Activated effector memory CD4-positive, alpha-beta T cell treated with Interleukin-2 at 50 U/mL for 16 hours (primary cell): ENCODE data around the gene BTBD9.

ENCODE experiments used
- DNase-seq: peaks from one replicate; pipeline ENCODE4 v3.0.0-alpha.2; 2020

BTBD9 gene

DNA sequence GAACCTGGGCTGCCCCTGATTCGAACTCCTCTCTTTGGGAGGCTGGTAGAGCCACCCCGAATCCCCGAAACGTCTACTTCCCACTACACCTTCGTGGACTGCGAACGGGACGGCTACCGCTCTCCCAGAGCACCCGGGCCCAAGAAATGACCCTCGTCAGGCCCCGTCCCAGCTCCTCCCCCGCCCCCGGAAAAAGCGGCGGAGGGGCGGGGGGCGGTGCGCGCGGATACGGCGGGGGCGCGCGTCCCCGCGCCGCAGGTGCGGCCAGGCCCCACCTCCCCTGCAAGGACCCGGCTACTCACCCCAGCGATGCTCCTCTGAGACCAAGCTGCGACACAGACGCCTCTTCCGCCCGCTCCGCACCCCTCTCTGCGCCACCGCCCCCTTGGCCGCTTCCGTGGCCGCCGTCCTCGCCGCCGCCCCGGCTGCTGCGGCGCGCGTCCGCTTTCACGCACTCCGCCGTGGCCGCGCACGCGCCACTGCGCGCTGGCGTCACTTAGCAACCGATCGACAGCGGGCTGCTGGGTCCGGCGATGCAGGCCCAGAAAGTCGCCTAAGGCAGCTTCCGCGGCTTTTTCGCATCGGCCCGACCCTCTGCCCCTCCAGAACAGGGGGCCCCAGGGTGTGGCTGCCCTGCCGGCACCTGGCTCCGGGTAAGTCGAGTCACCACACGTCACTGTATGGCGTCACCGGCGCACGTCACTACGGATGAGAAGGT, at the start of gene BTBD9:
Gene BTBD9 (minus strand): TSS at position 432 of the 718 bp plus-strand sequence.
- peak; percentile 80 for DNase-seq

DNA sequence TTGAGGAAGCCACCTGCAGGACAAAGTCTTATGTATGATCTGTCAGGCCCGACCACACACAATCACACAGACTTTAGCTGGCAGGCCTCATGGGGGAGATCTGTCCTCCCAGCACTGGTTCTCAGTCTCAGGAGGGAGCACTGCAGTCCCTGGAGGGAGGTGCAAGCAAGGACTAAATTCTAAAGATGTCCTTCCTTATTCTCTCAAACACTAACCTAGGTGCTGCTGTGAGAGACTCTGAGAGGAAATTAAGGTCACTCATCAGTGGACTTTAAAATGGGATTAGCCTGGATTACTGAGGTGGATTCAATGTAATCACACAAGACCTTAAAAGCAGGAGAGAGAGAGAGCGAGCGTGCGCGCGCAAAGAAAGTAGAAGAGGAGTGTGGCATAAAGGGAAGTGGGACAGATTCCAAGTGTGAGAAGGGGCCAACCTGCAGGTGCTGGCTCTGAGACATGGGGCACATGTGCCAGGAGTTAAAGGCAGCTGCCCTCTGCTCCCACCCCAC, 48.9 kb upstream of the BTBD9 start:
- no peak for DNase-seq

DNA sequence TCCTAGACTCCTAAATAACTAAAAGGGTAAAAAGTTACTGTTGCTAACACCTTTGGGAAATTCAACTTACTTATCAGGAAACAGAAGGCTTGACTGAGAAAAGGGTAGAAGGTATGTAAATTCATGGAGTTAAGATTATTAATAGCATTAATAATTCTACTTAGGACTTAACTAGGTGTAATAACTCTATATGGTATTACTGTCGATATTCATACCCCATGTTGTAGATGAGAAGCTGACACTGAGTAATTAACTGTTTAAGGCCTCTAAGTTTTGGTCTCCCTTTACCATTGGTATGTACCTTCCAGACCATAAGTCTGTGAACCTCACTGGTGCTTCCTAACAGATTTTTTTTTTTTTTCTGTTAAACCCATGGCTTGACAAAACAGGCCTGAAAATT, 47.8 kb upstream of the BTBD9 start:
- DNase-seq: no peak

DNA sequence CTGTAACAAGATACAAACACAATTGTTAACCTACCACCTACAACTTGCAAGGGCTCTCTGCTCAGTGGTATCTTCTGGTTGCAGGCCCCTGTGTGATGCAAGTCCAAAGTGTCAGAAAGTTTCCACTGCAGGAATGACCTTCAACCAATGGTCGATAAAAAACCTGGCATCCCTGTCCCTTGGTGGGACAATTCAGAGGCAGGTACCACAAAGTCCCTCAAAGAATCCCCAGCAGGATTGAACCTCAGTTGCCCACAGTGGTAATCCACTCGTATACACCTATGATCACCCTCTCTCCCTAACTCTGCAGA, 47.3 kb upstream of the BTBD9 start:
- no peak for DNase-seq

DNA sequence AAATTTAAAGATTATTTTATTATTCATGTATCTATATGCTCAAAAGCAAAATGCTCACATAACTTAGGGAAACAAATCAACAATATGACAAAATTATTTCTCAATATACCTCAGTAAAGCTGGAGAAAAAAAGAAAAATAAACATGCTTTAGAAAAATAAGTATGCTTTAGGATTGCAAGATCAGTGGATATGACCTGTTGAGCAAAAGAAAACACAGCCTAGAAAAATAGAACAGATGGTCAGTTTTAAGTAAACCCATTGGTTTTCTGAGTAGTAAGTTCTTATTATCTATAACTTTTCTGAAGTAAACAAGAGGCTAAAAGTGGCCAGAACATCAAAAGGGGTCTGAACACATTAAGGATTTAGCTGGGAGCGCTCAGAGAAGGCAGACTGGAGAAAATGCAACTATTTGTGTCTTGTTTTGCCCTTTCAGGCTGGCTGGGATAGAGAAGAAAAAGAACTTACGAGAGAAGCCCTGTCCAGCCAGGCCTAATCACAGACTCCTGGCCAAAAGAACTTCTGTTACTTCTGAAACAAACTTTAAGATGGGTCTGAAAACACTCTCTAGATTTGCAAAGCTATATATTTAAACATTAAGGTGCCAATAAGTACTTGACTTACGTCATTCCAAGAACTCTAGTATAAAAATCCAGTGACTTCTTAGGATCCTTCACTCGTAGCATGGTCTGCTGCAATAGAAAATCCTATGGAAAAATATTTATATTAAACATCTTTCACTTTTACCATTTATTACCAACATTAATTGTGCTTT, 46.7 kb upstream of the BTBD9 start:
- DNase-seq: no peak

DNA sequence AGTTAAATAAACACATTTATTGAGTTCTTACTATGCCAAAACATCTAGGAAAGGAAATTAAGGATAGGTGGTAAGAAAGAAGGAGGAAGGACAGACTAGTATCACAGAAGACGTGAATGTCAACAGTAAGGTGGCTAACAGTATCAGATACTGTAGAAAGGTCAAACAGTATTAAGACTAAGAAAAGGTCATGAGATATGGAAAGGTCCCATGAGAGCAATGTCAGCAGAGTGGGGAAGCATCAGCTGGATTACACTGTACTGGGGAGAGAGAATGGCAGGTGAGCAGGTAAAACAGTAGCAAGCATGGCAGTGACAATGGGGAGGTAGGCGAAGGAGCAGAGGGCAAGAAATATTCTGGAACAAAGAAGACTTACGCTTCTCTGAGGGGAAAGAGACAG, 45.2 kb upstream of the BTBD9 start:
- DNase-seq: no peak

DNA sequence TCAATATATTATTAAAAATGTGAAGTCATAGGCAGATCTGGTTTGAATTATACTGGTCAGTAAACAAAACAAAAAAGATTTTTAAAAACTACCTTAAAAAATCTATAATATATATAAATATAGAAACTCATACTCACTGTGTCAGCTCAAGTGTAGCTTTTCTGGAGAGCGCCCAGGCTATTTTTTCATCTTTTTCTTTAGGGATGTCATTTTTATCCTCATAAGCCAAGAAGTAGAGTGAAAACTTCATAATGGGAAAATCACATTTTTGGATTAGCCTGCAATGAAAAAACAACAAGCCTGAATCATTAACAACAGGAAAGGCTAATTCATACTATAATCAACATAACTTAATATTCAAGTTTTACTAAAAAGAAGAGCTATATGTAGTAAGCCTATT, 44.5 kb upstream of the BTBD9 start:
- DNase-seq: no peak

DNA sequence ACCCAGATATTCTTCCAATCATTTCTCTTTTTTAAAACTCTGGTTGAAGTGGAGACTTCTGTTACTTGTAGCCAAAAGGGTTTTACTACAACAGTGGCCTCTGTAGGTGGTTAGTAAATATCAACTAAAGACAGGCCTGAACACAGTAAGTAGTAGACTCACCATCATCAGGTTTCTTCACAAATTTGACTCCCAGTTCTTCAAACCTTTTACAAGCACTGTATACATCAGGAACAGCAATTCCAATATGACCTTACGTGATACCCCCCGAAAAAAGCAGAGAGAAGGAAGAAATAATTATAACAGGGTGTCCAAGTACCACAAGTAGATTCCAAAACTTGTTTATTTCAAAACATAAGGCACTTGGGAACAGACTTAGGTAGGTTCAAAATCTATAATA, 42.1 kb upstream of the BTBD9 start:
- DNase-seq: no peak

DNA sequence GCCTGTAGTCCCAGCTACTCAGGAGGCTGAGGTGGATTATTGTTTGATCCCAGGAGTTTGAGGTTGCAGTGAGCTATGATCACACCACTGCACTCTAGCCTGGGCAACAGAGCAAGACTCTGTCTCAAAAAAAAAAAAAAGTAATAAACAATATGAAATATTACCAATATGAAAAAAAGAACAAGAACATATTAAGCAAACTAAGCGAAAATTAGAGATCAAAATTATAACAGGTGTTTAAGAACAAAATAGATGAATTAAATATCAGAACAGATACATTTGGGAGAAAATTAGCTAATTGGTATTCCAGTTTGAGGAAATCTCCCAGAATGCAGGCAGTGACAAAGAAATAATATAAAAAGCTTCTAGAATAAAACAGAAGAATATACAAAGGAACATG, 39.9 kb upstream of the BTBD9 start:
- DNase-seq: no peak

DNA sequence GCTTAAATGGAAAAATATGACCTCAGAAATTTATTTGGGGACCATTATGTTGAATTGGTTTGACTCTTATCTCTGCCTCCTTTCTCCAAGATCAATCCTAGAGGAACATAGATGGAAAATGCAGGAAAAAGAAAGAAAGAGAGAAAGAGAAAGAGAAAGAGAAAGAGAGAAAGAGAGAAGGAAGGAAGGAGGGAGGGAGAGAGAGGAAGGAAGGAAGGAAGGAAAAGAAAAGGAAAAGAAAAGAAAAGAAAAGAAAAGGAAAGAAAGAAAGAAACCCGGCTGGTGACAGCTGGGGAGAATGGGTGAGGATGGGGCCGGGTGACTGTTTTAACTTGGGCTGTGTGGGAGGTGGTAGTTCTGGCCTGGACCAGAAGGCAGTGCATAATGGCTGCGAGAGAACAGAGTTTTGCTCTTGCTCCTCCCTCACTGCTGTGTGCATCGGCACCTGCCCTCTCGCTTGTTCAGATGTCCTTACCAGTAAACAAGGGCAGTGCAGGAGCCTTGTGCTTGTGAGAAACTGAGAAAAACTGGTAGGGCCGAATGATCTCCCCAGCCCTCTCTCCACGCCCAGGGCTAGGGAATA, 38.5 kb upstream of the BTBD9 start:
- no peak for DNase-seq

DNA sequence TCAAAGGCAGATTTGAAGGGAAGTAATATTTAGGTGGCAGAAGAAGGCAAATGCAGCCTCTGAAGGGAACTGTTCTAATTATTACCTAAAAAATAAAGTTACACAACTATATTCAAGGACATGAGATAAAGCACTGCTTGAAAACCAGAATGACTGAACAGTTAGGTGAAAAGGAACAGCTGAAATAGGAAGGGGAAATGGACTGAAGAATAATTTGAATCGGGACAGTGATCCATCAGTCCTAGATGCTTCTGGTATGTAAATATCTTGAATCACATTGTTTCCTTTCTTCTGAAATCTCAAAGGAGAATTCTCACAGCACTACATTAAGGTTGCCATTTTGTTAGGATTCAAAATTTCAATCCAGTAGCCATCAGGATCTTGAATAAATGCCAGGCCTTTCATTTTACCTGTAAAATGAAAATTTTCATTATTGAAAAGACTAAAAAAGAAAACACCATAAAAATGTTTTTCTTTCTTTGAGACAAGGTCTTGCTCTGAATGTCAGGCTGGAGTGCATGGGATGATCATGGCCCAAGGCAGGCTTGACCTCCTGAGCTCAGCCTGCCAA, 37.3 kb upstream of the BTBD9 start:
- no peak for DNase-seq

DNA sequence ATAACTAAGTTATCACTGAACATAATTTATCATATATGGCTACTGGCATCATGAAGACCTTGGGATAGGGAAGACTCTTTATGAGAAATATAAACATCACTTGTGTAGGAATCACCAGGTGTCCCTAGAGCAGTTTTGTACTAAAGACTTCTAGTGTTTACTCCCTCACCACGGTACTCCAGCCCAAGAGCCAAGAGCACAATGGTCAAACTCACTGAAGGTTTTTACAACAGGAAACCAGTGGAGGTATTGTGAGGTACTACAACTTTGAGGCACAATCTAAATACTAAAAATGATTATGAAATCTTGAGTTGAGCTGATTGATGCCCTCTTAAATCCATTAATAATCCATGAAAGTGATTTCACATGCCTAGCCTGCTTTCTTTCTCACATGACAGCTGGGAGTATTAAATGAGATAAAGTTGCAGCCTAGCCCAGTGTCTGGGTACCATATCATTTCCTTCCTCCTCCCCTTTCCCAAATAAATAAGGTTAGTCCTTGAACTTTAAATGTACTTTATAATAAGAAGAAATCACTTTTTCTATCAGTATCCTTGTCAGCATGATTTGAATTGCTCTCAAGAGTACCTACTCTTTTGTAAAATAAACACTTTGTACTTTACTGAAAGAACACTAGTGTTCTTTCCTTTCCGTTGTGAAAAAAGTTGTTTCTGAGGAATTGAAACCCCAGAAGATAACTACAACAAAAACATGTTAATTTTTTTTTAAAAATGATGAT, 36.7 kb upstream of the BTBD9 start:
- no peak for DNase-seq

DNA sequence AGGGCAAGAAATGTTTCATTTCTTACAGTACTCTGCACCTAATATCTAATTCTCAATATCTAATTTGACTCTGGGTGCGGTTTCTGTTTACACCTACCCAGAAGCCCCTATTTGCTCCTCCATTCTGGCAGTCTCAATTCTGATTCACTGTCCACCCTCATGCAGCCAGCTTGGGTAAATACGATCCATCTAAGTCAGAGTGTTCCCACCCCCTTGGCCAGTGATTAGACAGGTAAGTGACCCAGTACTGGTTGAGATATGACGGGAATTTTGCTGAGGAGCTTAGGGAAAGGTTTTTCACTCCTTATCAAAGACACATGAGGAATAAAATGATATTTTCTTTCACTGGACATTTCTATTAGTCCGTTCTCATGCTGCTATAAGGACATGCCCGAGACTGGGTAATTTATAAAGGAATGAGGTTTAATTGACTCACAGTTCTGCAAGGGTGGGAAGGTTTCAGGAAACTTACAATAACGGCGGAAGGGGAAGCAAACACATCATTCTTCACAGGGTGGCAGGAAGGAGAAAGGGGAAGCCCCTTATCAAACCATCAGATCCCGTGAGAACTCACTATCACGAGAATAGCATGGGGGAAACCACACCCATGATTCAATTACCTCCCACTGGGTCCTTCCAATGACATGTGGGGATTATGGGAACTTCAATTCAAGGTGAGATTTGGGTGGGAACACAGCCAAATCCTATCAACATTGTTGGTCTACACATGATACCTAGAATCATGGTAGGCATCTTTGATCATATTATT, 33.9 kb upstream of the BTBD9 start:
- DNase-seq: no peak

DNA sequence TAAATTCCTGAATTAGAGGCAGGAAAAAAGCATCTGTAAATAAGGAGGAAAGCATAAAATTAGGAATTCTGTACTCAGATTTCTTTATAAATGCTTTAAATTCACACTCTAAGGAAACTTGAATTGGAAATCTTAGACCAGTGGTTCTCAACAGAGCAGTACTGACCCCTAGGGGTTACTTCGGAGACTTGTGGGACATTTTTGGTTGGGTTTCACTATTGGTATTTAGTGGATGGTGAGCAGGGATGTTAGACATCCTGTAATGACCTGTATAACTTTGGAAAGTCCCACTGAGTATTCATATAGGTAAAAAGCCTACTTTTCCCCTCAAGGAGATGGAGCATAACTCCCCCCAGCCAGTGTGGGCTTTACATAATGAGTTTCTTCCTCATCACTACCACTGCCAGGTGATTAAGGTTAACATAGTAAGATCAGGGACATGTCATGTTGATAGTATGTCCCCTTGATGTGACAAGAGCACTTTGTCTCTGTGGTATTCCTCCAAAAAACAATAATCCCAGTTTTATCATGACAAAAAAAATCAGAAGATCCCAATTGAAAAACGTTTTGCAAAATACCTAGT, 32.2 kb upstream of the BTBD9 start:
- DNase-seq: no peak

DNA sequence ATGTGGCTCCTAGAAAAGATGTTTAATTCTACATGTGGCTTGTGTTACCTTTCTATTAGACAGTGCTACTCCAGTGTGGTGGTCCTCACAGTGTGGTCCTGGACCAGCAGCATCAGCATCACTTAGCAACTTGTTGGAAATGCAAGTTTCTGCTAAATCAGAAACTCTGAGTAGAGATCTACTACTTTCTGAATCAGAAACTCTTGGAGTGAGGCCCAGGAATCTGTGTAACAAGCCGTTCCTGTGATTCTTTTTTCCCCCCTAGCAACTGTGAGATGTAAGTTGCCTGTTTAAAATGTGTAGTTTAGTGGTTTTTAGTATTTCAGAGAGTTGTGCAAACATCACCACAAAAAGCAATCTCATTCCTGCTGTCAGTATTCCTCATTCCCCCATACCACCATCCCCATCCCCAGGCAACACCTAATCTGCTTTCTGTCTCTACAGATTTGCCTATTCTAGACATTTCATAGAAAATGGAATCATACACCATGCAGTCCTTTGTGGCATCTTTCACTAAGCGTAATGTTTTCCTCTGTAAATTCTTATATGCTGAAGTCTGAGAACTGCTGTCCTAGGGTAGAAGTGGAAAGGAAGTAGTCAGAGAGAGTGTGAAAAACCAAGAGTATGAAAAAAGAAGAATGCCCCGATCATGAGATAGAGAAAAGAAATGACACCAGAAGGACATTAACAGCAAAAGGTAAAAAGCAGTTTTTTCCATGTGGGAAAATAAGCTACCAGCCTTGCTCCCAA, 18.9 kb upstream of the BTBD9 start:
- DNase-seq: no peak

DNA sequence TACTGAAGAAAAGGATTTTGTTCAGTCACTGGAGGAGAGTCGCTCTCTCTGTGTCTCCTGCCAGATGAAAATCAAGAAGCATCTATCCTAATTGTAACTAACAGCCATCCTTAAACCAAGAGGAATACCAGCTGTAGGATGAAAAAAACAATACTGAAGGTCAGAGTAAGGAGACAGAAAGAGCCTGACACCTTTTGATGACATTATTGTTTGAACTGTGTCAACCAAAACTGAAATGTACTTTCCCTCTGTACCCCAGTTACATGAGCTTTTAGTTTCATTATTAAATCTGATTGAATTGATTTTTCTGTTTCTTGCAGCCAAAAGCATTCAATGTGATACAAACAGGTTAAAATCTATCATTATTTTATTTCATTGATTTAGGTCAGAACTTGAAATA, 17.2 kb upstream of the BTBD9 start:
- DNase-seq: no peak

DNA sequence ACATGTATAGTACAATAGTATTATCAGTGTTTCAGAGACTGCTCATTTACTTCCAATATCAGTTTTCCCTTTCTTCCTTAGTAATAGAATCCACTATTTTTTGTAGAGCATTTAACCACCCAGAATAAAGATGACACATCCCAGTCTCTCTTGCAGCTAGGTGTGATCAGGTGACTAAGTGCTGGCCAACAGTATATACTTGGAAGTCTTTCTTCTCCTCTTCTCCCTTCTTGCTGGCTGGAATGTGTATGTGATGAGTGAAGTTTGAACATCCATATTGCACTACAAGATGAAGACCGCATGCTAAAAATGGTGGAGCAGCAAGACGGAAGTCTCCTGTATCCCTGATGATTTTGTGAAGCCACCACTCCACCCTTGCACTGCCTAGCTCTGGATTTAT, 14.5 kb upstream of the BTBD9 start:
- DNase-seq: no peak

DNA sequence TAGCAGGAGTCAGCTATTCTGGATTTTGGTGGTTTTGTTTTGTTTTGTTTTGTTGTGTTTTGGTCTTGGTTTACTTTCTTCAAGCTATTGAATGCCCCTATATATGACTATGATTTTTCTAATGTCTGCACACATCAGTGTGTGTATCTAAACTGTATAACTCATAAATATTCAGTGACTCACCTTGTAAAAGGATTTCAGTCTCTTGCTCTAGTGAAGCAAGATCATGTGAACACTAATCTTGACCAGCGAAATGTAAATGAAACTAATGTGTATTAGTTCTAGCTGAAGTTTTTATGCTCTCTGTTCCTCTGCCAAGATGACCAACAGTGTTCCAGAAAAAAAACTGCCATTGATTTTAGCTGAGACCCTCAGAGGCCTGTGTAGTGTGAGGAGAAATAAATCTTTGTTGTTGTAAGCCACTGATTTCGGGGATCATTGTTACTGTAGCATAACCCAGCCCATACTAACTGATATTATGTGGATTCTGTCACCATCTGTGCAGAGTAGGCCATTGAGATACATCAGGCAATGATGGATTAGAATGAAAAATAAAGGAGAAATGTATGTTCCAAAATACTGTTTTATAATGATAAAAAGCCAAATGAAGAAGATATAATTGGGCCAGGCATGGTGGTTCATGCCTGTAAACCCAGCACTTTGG, 11.5 kb upstream of the BTBD9 start:
- no peak for DNase-seq

DNA sequence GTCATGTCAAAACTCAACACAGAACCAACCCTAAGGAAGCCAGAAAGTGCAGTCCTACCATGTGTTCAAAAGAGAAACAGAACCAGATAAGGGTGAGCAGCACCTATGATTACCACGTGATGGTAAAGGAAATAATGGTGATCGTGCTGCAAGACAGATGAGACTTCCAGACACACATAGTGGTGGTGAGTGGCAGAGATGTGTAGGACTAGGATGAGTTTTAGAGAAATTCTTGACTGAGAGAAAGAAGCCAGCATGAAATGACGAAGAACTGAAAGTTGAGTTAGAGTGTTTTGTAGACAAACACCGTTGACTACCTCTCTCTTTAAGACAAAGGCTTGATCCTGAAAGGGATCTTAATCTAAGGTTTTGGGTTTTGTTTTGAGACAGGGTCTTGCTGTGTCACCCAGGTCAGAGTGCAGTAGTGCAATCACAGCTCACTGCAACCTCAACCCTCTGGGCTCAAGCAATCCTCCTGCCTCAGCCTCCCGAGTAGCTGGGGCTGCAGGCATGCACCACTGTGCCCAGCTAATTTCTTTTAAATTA, 10.6 kb upstream of the BTBD9 start:
- no peak for DNase-seq

DNA sequence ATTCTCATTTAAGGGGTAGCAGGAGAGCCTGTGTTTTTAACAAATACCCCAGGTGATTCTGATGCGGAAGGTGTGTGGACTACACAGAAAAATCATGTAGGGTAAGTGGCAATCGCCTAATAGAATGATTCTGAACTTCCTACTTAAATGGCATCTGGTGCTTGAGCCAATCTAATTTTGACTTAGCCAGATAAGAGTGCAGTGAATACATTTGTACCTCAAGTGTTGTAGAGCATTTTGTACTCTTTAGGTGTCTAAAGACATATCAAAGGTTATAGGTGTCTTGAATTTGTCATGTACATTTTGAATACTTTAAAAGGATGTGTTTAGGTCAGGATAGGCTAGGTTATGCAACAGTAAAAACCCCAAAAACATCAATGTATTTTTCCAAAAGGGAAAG, 10.0 kb upstream of the BTBD9 start:
- DNase-seq: no peak
